HFF-Myc (cell line): Measurements from ENCODE around the gene ANGPTL4.

Experiments
- DNase-seq: peaks from one replicate; pipeline ENCODE4 v3.0.0-alpha.2; 2011; ENCODE audit warnings: low read depth; ENCODE audit errors: extremely low read depth
- H3K4me3 ChIP-seq: replicated peaks from 2 replicates; pipeline ENCODE4 v1.5.1; 2011; ENCODE audit warnings: low read depth, mild to moderate bottlenecking, control low read depth, low read length
- CTCF ChIP-seq: IDR thresholded peaks from 2 replicates; pipeline ENCODE4 v1.5.1; 2012; ENCODE audit warnings: mild to moderate bottlenecking, low read depth, low read length, control low read depth; ENCODE audit errors: missing control alignments

ANGPTL4 gene

DNA sequence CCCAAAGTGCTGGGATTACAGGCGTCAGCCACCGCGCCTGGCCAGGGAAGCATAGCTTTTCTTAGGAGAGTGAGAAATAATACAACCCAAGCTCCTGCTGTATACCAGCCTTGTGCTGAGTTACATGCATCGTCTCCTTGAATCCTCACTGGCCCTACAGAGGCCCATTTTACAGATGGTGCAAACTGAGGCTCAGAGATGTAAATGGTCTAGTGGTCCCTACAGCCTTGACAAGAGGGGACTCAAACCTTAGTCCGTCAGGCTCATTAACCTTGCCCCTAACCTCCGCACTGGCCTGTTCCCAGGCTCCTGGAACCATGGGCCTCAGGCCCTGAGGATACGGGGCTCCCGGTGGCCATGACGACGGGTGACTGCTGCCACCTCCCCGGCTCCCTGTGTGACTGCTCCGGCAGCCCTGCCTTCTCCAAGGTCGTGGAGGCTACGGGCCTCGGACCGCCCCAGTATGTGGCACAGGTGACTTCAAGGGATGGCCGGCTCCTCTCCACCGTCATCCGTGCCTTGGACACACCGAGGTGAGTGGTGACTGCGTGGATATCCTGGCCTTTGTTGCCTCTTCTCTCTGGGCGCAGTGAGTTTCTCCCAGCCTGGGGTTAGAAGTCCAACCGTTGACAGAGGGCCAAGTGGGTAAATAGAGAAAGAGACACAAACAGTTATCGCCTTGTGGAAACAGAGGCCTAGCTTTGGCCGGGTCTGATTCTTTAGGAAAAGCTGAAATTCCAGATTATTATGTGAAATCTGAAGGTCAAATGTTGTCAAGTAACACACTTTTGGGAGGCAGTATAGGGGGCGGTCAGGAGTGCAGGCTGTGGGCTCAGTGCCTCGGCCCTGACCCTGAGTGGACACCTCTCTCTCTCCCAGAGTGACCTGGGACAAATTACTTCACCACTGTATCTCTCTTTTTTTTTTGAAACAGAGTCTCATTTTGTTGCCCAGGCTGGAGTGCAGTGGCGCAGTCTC is 57.8 kb downstream of the ANGPTL4 start:
- TF ChIP-seq CTCF = no peak
- DNase-seq = no peak
- H3K4me3 ChIP-seq = no peak overlapping the region

DNA sequence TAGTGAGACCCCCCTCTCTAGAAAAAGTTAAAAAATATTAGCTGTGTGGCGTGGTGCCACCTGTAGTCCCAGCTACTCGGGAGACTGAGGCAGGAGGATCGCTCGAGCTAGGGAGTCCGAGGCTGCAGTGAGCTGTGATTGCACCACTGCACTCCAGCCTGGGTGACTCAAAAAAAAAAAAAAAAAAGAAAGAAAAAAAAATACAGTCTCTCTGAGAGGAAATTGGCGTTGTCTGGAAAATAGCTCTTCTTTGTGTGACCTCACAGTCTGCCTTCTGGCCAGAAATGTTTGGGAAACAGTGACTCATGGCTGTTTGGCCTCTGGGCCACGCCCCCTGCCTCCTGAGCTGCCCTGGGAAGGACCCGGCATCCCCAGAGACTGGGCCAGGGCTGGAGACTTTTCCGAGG is 59.9 kb downstream of the ANGPTL4 start:
- no peak overlapping the region for H3K4me3 ChIP-seq
- TF ChIP-seq CTCF = no peak
- DNase-seq = peak; percentile 94
